ENCODE measurements around the gene SMPX.
A peak's percentile ranks its signal among the peaks of the same experiment; 100 is the strongest.
"Not testable (repeated sequence)": the region's sequence is repeated elsewhere in the genome, so short reads cannot be mapped to it uniquely, and the experiment has no call there.

The SMPX gene

GRCh38 chrX:21757960-21758359 lies at the start of gene SMPX:
Gene SMPX, minus strand, starts transcription at chrX:21758116. Its CDS starts 3,826 bp downstream, at chrX:21754290.
- no peak for DNase-seq

- DNase-seq = no peak
Measured at GRCh38 chrX:21806691-21807090, 48.8 kb upstream of the SMPX start.

GRCh38 chrX:21802839-21803238 lies 44.9 kb upstream of the SMPX start:
- DNase-seq = no peak

GRCh38 chrX:21802054-21802670 lies 44.2 kb upstream of the SMPX start:
- DNase-seq = no peak

- DNase-seq = no peak
Measured at GRCh38 chrX:21800344-21800770, 42.4 kb upstream of the SMPX start.

GRCh38 chrX:21799767-21800166 lies 41.9 kb upstream of the SMPX start:
- no peak for DNase-seq

- DNase-seq = no peak
Measured at GRCh38 chrX:21798677-21799219, 40.8 kb upstream of the SMPX start.

GRCh38 chrX:21781976-21782375 lies 24.1 kb upstream of the SMPX start:
- DNase-seq = no peak

GRCh38 chrX:21781525-21781924 lies 23.6 kb upstream of the SMPX start:
- no peak for DNase-seq

- DNase-seq = no peak
Measured at GRCh38 chrX:21779095-21779494, 21.2 kb upstream of the SMPX start.

- no peak for DNase-seq
Measured at GRCh38 chrX:21778236-21778635, 20.3 kb upstream of the SMPX start.

- not testable (repeated sequence) for DNase-seq
Measured at GRCh38 chrX:21775128-21775527, 17.2 kb upstream of the SMPX start.

- not testable (repeated sequence) for DNase-seq
Measured at GRCh38 chrX:21773036-21773435, 15.1 kb upstream of the SMPX start.

GRCh38 chrX:21770631-21771321 lies 12.9 kb upstream of the SMPX start:
- no peak for DNase-seq

- DNase-seq = no peak
Measured at GRCh38 chrX:21766101-21766500, 8.2 kb upstream of the SMPX start.

- DNase-seq = no peak
Measured at GRCh38 chrX:21764008-21764407, 6.1 kb upstream of the SMPX start.

- DNase-seq = no peak
Measured at GRCh38 chrX:21758488-21758887, 572 bp upstream of the SMPX start.

GRCh38 chrX:21756785-21757529 lies 959 bp downstream of the SMPX start:
- no peak for DNase-seq

- no peak for DNase-seq
Measured at GRCh38 chrX:21749924-21750323, 8.0 kb downstream of the SMPX start.

GRCh38 chrX:21748235-21748634 lies 9.7 kb downstream of the SMPX start:
- DNase-seq = no peak

GRCh38 chrX:21747558-21747957 lies 10.4 kb downstream of the SMPX start:
- no peak for DNase-seq

GRCh38 chrX:21745756-21746155 lies 12.2 kb downstream of the SMPX start:
- DNase-seq = peak; percentile 26

GRCh38 chrX:21744721-21745120 lies 13.2 kb downstream of the SMPX start:
- DNase-seq = no peak

GRCh38 chrX:21744060-21744459 lies 13.9 kb downstream of the SMPX start:
- DNase-seq = no peak
